Left ventricle myocardium inferior (tissue), 1 donor: ENCODE measurements around the gene THEM4. TPM values are rescaled to one million over a fixed set of nuclear protein-coding genes. Genes with fewer than 3 reads are reported as not detected.
"Not testable (repeated sequence)": the region's sequence is repeated elsewhere in the genome, so short reads cannot be mapped to it uniquely, and the experiment has no call there.

Experiments used
- DNase-seq: peaks from one replicate; pipeline ENCODE4 v3.0.0-alpha.2; 2020
- H3K27ac ChIP-seq: fragments of 200-600 bp; replicated peaks from 2 replicates; pipeline ENCODE4 v1.8.0; 2021
- H3K27me3 ChIP-seq: fragments of 200-600 bp; 2 replicates; pipeline ENCODE4 v1.8.0; 2021; ENCODE audit warnings: low read depth
- H3K36me3 ChIP-seq: fragments of 200-600 bp; 2 replicates; pipeline ENCODE4 v1.8.0; 2021
- H3K4me1 ChIP-seq: fragments of 200-600 bp; 2 replicates; pipeline ENCODE4 v1.8.0; 2021
- H3K4me3 ChIP-seq: fragments of 200-600 bp; 2 replicates; pipeline ENCODE4 v1.8.0; 2021; ENCODE audit warnings: mild to moderate bottlenecking, moderate library complexity
- H3K9me3 ChIP-seq: fragments of 200-600 bp; replicated peaks from 2 replicates; pipeline ENCODE4 v1.8.0; 2021
- CTCF ChIP-seq: fragments of 200-600 bp; IDR thresholded peaks from 2 replicates; pipeline ENCODE4 v1.8.0; 2021; ENCODE audit warnings: antibody characterized with exemption, mild to moderate bottlenecking, borderline replicate concordance
- intact Hi-C: fragments of 100-400 bp; cut with micrococcal nuclease; formaldehyde crosslinking; loops from one replicate; pipeline ENCODE4 v1.11.0; 2022
- total RNA-seq: library from RNA; stranded (reverse); fragmentation: NEBNext Ultra II Directional; extraction: Animal tissue kit (Norgen Biotek cat#: 25700); gene quantifications from one replicate; pipeline ENCODE4 v1.2.1, GENCODE V29; 2021
- donor health status: DM: no; HTN: yes; CAD: no; lungs with severe emphysema.

Gene THEM4
- total RNA-seq, 1 donor from 2014 or later, result 15.8 TPM

- peaks cover 11% of the 10 kb centered on the region for H3K36me3 ChIP-seq
- no peak for DNase-seq
- no peaks in the 10 kb centered on the region for H3K27me3 ChIP-seq
- no peak overlapping the region for H3K27ac ChIP-seq
- TF ChIP-seq CTCF, result no peak
- no peak overlapping the region for H3K4me3 ChIP-seq
- no peaks in the 10 kb centered on the region for H3K4me1 ChIP-seq
- intact Hi-C loops, result no loop called here
- no peaks in the 10 kb centered on the region for H3K9me3 ChIP-seq
Measured at GRCh38 chr1:151882466-151882865, 26.8 kb downstream of the THEM4 start.

- no peak for TF ChIP-seq CTCF
- no peak overlapping the region for H3K27ac ChIP-seq
- H3K4me1 ChIP-seq, result no peaks in the 10 kb centered on the region
- H3K9me3 ChIP-seq, result no peaks in the 10 kb centered on the region
- peaks cover 12% of the 10 kb centered on the region for H3K36me3 ChIP-seq
- H3K4me3 ChIP-seq, result no peak overlapping the region
- intact Hi-C loops, result no loop called here
- no peaks in the 10 kb centered on the region for H3K27me3 ChIP-seq
- DNase-seq, result no peak
Measured at GRCh38 chr1:151881479-151881878, 27.8 kb downstream of the THEM4 start.

GRCh38 chr1:151875419-151876097 lies 33.8 kb downstream of the THEM4 start:
- TF ChIP-seq CTCF, result no peak
- intact Hi-C loops, result no loop called here
- no peak for DNase-seq
- no peak overlapping the region for H3K4me3 ChIP-seq
- H3K36me3 ChIP-seq, result peaks cover 21% of the 10 kb centered on the region
- H3K27me3 ChIP-seq, result no peaks in the 10 kb centered on the region
- H3K4me1 ChIP-seq, result no peaks in the 10 kb centered on the region
- H3K9me3 ChIP-seq, result no peaks in the 10 kb centered on the region
- H3K27ac ChIP-seq, result no peak overlapping the region

- H3K4me1 ChIP-seq, H3K4me3 ChIP-seq, H3K9me3 ChIP-seq, intact Hi-C loops, DNase-seq, H3K27ac ChIP-seq, H3K27me3 ChIP-seq: not testable (repeated sequence)
- H3K36me3 ChIP-seq, result peaks cover 21% of the 10 kb centered on the region
Measured at GRCh38 chr1:151872776-151873175, 36.5 kb downstream of the THEM4 start.

GRCh38 chr1:151871284-151872030 lies 37.9 kb downstream of the THEM4 start:
- TF ChIP-seq CTCF, result no peak
- no peak for DNase-seq
- no peaks in the 10 kb centered on the region for H3K27me3 ChIP-seq
- no peaks in the 10 kb centered on the region for H3K9me3 ChIP-seq
- peaks cover 17% of the 10 kb centered on the region for H3K36me3 ChIP-seq
- H3K27ac ChIP-seq, result no peak overlapping the region
- intact Hi-C loops, result no loop called here
- no peaks in the 10 kb centered on the region for H3K4me1 ChIP-seq
- H3K4me3 ChIP-seq, result no peak overlapping the region

- Histone ChIP-seq H3K4me1 (peaks cover 8% of the 10 kb centered on the region), H3K27ac (no peak overlapping the region), H3K4me3 (no peak overlapping the region), H3K36me3 (peaks cover 4% of the 10 kb centered on the region), H3K27me3 (no peaks in the 10 kb centered on the region), H3K9me3 (no peaks in the 10 kb centered on the region)
- intact Hi-C loops, result no loop called here
- no peak for DNase-seq
- TF ChIP-seq CTCF, result no peak
Measured at GRCh38 chr1:151868486-151868885, 40.8 kb downstream of the THEM4 start.
